GM15510 (cell line): Measurements from ENCODE around the gene BBX.

Experiments used
- POLR2A ChIP-seq: IDR thresholded peaks from 3 replicates; pipeline ENCODE4 v1.6.1; 2011; ENCODE audit warnings: borderline replicate concordance; ENCODE audit not compliant: insufficient read length; ENCODE audit errors: extremely low read depth

Gene BBX

DNA sequence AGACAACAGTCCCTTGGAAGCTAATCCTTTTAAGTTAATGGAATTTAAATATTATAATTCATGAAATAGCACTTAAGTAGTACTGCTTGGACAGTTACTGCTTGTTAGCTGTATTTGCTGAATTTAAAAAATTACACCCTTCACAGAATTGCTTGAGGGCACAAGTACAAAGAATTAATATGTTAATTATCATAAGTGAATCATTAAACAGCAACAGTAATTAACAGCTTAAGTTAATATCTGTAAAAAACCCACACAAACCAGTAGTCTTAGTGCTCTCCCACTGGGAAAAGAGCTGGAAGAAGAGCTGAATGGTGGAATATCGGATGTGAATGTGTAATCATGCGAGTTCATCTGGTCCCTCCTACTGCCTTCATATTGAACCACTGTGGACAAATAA, 336.1 kb downstream of the BBX start:
- TF ChIP-seq POLR2A: no peak
